ENCODE results near the gene HNRNPA3.
"Not testable (repeated sequence)": the region's sequence is repeated elsewhere in the genome, so short reads cannot be mapped to it uniquely, and the experiment has no call there.

HNRNPA3 gene

GRCh38 chr2:177256695-177257094, 44.1 kb downstream of the HNRNPA3 start:
- DNase-seq = no peak

DNA sequence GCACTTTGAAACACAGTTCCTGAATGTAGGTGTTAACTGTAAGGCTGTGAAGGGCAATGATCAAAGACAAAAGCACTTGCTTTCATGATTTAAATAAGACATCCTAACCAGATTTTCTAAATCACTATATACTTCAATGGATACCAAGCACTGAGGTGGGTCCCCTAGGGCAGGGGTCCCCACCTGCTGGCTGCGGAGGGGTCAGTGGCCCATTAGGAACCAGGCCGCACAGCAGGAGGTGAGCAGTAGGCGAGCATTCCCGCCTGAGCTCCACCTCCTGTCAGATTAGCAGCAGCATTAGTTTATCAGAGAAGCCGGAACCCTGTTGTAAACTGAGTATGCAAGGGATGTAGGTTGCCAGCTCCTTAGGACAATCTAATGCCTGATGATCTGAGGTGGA, 44.9 kb downstream of the HNRNPA3 start:
- no peak for DNase-seq

DNA sequence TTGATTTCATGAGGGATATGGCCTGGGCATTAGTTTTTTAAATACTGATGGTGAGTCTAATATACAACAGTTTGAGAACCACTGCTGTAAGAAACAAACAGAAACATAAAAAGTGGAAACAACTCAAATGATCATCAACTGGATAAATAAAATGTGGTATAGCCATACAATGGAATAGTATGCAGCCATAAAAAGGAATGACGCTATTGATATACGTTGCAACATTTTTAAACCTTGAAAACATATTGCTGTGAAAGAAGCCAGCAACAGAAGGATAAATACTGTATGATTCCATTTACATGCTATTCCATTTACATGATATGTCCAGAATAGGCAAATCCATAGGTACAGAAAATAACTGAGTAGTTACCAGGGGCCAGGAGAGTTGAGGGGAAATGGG, 45.5 kb downstream of the HNRNPA3 start:
- DNase-seq = no peak

DNA sequence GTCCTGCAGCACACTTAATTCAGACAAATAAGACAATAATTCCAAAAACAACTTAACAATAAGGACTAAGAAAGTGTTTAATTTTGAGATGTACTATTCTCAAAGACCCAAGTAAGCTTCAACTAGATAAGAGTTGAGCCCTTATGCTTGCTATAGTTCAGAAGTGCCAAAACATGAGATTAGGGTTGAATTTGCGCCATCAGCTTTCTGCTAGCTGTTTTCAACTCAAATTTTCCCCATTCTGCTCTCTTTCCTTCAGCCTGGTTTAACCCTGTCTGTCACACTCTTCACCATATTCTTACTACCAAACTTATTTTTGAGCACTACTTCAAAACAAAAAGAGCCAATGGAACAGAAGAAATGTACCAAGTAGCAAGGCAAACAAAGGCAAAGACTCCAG, 47.8 kb downstream of the HNRNPA3 start:
- no peak for DNase-seq

DNA sequence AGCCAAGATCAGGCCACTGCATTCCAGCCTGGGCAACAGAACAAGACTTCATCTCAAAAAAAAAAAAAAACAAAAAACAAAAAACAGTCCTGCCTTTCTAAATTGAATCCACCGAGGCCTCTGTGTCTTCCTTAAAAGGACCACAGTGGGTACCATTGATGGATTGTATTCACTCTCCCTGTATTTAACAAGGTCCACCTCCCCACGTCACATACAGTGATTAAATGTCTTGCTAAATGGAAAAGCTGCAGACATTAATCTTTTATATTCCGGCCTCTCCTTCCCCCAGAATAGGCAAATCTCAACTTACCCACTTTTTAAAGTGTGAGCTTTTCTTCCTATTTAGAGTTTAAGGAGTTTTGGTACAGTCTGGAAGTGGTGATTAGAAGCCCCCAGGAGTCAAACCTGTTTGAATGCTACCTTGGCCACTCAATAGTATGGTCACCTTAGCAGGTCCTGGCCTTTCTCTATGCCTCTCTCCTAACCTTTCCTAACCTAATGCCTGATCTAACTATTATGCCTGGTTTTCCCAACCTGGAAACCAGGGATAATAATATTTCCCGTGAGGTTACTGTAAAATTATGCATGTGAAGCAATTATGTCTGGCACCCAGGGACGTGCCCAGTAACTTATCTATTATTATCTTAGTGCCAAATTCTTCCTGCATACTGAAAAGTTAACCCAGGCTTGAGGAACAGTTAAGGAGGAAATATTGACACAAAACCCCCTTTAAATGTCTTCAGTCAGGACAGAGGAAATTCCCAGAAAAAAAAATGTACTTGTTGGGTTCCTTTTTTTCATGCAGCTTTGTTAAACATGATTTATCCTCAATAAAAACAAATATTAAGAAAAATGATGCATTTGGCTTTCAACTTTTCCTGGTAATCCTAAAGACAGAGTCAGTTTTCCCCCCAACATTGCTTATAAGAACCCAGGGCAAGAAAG, 48.8 kb downstream of the HNRNPA3 start:
- no peak for DNase-seq

- DNase-seq = no peak
Observed at GRCh38 chr2:177262092-177262491, 49.5 kb downstream of the HNRNPA3 start.

DNA sequence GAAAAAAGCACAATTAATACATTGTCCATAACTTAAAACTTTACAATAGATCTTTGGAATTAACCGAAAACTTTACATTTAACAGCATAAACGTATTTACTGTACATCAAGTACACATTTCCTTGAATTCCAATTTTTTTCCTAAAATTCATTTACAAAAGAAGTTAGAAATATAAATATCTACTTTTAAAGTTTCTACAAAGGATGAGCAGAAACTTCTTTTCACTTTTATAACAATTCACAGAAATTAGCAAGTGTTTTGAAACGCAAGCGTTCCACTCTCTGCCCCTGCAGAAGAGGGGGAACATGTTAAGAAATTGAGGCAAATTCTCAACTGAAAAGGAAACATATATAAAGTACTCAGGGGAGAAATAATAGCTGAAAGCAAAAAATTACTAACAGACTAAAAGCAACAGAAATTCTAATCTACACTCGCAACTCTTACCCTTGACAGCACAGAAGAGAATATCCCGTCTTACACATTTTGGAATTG, 50.4 kb downstream of the HNRNPA3 start:
- no peak for DNase-seq

DNA sequence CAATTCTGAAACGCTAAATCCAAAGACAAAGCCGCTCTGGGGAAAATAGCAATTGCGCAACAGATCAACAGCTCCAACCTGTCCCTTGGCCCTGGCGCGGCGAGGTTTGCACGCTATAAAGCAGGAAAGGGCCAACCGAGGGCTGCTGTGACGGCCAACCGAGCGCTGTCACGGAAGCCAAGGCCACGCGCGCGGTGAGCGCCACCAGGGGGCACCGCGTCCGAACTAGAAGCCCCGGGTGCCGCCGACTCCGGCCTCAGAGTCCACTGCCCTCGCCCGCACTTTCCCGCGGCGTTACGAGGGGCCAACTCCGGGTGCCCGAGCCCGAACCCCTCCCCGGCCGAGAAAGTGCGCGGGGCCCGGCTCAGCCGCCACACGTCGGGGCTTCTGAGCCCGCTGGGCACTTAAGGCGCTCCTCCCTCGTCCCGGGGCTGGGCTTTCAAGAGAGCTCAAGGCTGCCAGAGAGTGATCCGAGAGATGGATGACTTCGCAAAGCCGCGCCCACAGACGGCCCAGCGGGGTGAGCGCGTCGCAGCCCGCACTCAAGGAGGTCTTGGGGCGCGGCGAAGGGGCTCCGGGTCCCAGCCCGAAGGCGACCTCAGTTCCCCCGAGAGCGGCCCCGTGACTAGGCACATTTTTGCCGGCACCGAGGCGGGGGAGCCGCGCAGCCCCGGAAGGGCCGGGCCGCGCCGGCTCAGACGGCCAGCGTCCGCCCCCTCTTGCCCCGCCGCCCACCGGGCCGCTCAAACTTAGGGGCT, 51.0 kb downstream of the HNRNPA3 start:
- DNase-seq = peak; percentile 97

DNA sequence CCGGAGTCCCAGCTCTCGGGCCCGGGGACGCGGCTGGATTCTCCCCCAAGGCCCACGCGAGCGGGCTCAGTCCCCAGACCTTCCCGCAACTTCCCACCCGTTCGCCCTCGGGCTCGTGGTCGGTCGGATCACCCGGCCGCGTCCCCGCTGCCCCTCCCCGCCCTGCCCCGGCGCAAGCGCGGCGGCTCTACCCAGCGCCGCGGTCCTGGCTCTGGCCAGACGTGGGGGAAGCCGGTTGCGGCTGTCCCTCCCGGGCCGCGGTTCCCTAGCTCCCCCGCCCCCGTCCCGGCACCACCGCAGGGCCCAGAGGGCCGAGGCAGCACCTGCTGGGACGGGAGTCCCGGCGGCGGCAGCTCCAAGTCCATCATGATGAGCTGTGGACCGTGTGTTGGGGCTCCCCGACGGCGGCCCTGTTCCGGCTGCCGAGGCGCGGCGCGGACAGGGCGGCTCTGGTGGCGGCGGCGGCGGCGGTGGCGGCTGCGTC, 51.7 kb downstream of the HNRNPA3 start:
- DNase-seq = no peak

DNA sequence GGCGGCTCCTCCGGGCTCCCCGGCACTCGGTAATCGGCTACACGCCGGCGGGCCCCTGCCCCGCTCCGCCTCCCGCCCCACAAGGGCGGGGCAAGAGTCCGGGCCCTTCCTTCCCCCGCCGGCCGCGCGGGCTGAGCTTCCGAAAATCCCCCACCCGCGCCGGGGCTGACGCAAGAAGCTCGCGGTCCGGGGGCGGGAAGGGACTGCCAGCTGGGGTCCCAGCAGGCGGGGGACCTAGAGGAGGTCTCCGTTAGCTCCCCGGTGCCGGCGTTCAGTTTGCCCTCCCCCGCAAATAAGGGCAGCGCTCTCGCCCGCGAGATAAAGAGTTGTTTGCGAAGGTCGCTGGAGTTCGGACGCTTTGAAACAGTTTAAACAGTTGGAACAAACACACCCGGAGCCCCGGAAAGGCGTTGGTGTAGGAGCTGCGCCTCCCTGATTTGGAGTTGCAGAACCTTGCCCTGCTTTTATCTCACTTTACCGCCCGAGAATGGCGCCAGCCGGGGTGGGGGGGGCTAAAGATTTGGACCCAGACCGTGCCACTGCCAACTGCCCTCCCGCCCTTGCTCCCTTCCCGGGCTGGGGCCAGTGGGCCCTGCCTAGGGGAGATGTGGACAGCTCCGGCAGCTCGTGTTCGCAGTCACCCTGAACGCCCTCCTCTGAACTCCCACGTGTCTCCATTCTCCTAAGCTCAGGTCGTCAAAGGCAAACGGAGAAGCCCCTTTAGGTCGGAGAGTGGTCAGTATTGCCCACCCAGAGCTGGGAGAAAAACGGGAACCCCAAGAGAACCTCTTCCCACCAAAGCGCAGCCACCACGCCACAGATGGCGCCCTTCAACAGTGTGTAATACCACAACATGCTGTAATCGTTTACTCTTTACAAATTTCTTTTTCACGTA, 52.3 kb downstream of the HNRNPA3 start, which contains the start of gene NFE2L2:
NFE2L2 (minus strand) TSS at position 35 of the 895 bp plus-strand sequence. CDS start 151 bp downstream, outside the sequence.
- DNase-seq = peak; percentile 91

DNA sequence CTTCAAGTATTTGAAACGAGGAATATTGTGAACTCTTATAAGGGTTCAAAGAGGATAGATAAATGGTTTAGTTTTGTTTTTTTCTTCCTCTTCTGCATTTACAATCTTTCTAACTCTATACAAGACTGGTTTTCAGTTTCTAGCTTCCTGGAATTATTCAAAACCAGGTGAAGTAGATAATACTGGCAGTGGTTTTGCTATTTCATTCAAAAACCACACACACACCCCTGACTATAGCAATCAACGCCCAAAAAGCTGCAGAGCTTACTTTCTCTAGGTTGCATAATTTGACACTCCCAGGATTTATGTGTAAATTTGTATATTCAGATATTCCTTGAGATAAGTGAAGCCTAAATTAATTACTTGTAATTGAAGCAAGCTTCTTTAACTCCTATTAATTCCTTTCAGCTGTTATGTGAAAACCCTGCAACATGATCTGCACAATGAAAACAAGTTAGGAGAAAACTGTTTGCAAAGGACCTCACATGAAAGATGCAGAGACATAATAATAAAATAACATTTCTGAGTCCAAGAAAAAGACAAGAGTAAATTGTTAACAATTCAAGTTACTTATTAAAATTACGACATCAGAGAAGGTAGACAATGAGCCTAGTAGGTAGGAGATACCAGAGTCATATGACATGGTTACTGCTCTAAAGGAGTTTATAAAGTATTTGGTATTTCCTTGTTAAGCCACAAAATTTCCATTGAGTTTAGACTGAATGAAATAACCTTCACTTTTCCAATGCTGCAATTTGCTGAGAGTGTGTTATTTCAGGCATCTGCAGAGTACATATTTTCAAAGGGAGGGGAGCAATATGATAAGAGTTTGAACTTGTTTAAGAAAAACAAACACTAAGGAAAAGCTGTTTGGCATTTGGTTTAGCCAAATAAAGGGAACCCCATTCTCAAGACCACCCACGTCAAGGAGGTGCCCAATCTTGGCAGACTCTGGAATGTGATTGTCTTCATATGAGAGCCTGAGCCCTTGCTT, 53.5 kb downstream of the HNRNPA3 start:
- DNase-seq = no peak

GRCh38 chr2:177266955-177267354, 54.4 kb downstream of the HNRNPA3 start:
- not testable (repeated sequence) for DNase-seq

GRCh38 chr2:177268187-177268871, 55.7 kb downstream of the HNRNPA3 start:
- no peak for DNase-seq

DNA sequence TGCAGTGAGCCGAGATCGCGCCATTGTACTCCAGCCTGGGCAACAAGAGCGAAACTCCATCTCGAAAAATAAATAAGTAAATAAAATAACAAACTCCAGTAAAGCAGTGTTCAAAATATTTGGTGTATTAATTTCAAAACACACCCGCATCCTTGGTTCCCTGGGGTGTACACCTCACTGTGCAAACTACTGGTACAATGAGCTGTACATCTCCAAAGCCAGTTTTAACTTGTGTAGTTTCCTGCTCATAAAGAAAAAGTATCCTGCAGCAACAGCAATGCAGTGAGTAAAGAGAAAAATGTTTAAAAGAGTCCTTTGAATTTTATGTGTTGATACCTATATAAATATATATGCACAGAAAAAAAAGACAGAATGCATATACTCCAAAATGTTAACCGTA, 56.3 kb downstream of the HNRNPA3 start:
- no peak for DNase-seq

- no peak for DNase-seq
Observed at GRCh38 chr2:177270531-177270930, 57.9 kb downstream of the HNRNPA3 start.

DNA sequence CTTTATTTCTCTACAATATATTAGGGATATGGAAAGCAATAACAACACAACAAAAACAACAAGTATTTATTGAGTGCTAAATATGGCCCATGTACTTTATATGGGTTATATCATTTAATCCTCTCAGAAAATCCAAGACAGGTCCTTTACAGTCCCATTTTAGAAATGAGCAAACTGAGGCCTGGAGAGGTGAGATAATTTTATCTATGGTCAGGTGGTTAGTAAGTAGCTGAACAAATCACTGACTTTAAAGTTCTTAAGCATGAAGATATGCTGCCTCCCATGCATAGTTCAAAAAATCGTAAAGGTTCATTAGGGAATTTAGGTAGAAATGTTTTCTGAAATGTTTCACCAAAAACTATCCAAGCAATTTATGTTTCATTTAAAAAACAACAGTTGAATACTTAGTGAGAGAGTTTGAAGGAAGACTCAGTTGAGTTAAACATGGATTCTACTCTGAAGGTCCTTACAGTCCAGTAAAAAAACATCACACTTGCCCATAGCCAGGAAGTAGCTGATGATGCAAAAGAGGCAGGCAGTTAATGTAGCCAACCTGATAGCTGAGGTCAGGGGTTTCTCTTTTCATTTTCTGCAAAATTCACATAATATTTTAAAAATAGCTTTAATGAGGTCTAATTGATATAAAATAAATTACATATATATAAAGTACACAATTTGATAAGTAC, 59.5 kb downstream of the HNRNPA3 start:
- no peak for DNase-seq

- no peak for DNase-seq
Observed at GRCh38 chr2:177272765-177273164, 60.2 kb downstream of the HNRNPA3 start.

DNA sequence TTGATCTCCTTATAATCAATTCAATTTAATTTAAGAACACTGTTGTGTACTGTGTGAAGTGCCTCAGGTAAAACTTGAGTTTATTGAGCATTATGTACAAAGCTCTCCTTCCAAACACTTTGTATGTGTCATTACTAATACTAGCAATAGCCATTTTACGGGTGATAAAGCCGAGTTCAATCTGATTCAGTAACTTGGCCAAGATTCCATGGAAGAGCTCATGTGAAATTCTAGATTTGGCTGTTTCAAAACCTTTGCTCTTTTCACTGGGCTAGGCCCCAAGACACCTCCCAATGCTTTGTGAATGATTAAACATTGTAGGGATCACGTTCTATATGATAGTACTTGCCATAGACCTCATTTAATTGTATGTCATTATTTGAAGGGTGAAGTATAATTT, 60.8 kb downstream of the HNRNPA3 start:
- DNase-seq = no peak

All from T-helper 9 cell (primary cell).